PC-3 (cell line): Measurements from ENCODE around the gene ABCF1.

ENCODE experiments used
- EZH2 ChIP-seq: fragments of 300-600 bp; sonication (generic); IDR thresholded peaks from one replicate; pipeline ENCODE4 v1.6.1; 2017; ENCODE audit warnings: antibody characterized with exemption, mild to moderate bottlenecking, low read length; ENCODE audit not compliant: unreplicated experiment
- EZH2phosphoT487 ChIP-seq: fragments of 300-600 bp; sonication (generic); IDR thresholded peaks from 2 replicates; pipeline ENCODE4 v1.6.1; 2018; ENCODE audit warnings: mild to moderate bottlenecking, antibody characterized with exemption, low read length, borderline replicate concordance
- TF ChIP-seq, protein P1 (sequence below): fragments of 300-600 bp; sonication (generic); conservative IDR thresholded peaks from 2 replicates; pipeline ENCODE4 v1.5.1; 2017; ENCODE audit warnings: antibody characterized with exemption, low read depth, mild to moderate bottlenecking, low read length

DNA sequence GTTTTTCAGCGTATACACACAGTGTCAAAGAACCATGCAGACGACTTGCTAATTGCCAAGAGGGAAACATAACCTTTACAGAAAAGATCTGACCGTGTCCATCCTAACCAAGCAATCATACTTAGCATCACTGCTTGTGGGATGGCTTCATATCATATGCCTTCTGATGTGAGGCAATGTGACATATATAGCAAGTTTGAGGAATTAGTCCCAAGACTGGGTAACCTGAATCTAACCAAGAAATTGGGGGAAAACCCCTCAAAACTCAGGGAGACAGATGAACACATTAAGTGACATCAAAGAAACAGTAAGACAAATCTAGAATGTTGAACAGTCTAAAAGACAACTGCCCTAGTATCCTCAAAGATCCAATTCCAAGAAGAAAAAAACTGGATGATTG is 33.3 kb upstream of the ABCF1 start:
- TF ChIP-seq, protein P1, sequence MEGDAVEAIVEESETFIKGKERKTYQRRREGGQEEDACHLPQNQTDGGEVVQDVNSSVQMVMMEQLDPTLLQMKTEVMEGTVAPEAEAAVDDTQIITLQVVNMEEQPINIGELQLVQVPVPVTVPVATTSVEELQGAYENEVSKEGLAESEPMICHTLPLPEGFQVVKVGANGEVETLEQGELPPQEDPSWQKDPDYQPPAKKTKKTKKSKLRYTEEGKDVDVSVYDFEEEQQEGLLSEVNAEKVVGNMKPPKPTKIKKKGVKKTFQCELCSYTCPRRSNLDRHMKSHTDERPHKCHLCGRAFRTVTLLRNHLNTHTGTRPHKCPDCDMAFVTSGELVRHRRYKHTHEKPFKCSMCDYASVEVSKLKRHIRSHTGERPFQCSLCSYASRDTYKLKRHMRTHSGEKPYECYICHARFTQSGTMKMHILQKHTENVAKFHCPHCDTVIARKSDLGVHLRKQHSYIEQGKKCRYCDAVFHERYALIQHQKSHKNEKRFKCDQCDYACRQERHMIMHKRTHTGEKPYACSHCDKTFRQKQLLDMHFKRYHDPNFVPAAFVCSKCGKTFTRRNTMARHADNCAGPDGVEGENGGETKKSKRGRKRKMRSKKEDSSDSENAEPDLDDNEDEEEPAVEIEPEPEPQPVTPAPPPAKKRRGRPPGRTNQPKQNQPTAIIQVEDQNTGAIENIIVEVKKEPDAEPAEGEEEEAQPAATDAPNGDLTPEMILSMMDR = no peak
- TF ChIP-seq EZH2 (no peak), EZH2phosphoT487 (no peak)
